ENCODE data around the gene P3H2. TPM values are rescaled to one million over a fixed set of nuclear protein-coding genes. Genes with fewer than 3 reads are reported as not detected.

Gene P3H2
- polyA plus RNA-seq, 1 donor, result 9.3 TPM

- no peaks in the 10 kb centered on the region for H3K4me1 ChIP-seq (ENCODE audit: control insufficient read depth, insufficient read depth, low read length)
- no peak overlapping the region for H3K27ac ChIP-seq (ENCODE audit: low read length)
- no peak overlapping the region for H3K4me3 ChIP-seq (ENCODE audit: low read length)
- peaks cover 2% of the 10 kb centered on the region for H3K27me3 ChIP-seq (ENCODE audit: control insufficient read depth, insufficient read depth, low read length)
- H3K9me3 ChIP-seq (ENCODE audit: control insufficient read depth, low read depth, low read length), result no peaks in the 10 kb centered on the region
- H3K36me3 ChIP-seq (ENCODE audit: control insufficient read depth, insufficient read depth, low read length), result no peaks in the 10 kb centered on the region
- no CpG with 5 or more reads among the region's 1 CpG for WGBS (ENCODE audit: insufficient coverage, low lambda C conversion rate)
- no peak for DNase-seq
Observed at GRCh38 chr3:190127195-190127594, 6.5 kb upstream of the P3H2 start.

- Histone ChIP-seq H3K27me3 (ENCODE audit: control insufficient read depth, insufficient read depth, low read length) (peaks cover 5% of the 10 kb centered on the region), H3K27ac (ENCODE audit: low read length) (no peak overlapping the region), H3K4me1 (ENCODE audit: control insufficient read depth, insufficient read depth, low read length) (peaks cover 6% of the 10 kb centered on the region), H3K36me3 (ENCODE audit: control insufficient read depth, insufficient read depth, low read length) (no peaks in the 10 kb centered on the region), H3K9me3 (ENCODE audit: control insufficient read depth, low read depth, low read length) (peaks cover 2% of the 10 kb centered on the region), H3K4me3 (ENCODE audit: low read length) (no peak overlapping the region)
- no peak for DNase-seq
- WGBS (ENCODE audit: insufficient coverage, low lambda C conversion rate), result 51% methylated on average over 3 of the region's 9 CpGs
Observed at GRCh38 chr3:190125436-190126068, 4.9 kb upstream of the P3H2 start.

GRCh38 chr3:190124067-190124466, 3.4 kb upstream of the P3H2 start:
- no peak for DNase-seq
- peaks cover 2% of the 10 kb centered on the region for H3K9me3 ChIP-seq (ENCODE audit: control insufficient read depth, low read depth, low read length)
- no peaks in the 10 kb centered on the region for H3K36me3 ChIP-seq (ENCODE audit: control insufficient read depth, insufficient read depth, low read length)
- peaks cover 6% of the 10 kb centered on the region for H3K4me1 ChIP-seq (ENCODE audit: control insufficient read depth, insufficient read depth, low read length)
- no peak overlapping the region for H3K4me3 ChIP-seq (ENCODE audit: low read length)
- WGBS (ENCODE audit: insufficient coverage, low lambda C conversion rate), result no CpG with 5 or more reads among the region's 3 CpGs
- H3K27ac ChIP-seq (ENCODE audit: low read length), result no peak overlapping the region
- H3K27me3 ChIP-seq (ENCODE audit: control insufficient read depth, insufficient read depth, low read length), result peaks cover 16% of the 10 kb centered on the region

GRCh38 chr3:190122198-190122771, 1.6 kb upstream of the P3H2 start:
- no peak for DNase-seq
- peaks cover 26% of the 10 kb centered on the region for H3K27me3 ChIP-seq (ENCODE audit: control insufficient read depth, insufficient read depth, low read length)
- H3K36me3 ChIP-seq (ENCODE audit: control insufficient read depth, insufficient read depth, low read length), result no peaks in the 10 kb centered on the region
- H3K9me3 ChIP-seq (ENCODE audit: control insufficient read depth, low read depth, low read length), result peaks cover 2% of the 10 kb centered on the region
- H3K4me1 ChIP-seq (ENCODE audit: control insufficient read depth, insufficient read depth, low read length), result peaks cover 6% of the 10 kb centered on the region
- H3K4me3 ChIP-seq (ENCODE audit: low read length), result no peak overlapping the region
- no peak overlapping the region for H3K27ac ChIP-seq (ENCODE audit: low read length)
- 73% methylated on average over 4 of the region's 8 CpGs for WGBS (ENCODE audit: insufficient coverage, low lambda C conversion rate)

GRCh38 chr3:190121383-190121782, 686 bp upstream of the P3H2 start:
- Histone ChIP-seq H3K9me3 (ENCODE audit: control insufficient read depth, low read depth, low read length) (peaks cover 2% of the 10 kb centered on the region), H3K4me1 (ENCODE audit: control insufficient read depth, insufficient read depth, low read length) (peaks cover 6% of the 10 kb centered on the region), H3K36me3 (ENCODE audit: control insufficient read depth, insufficient read depth, low read length) (no peaks in the 10 kb centered on the region), H3K27me3 (ENCODE audit: control insufficient read depth, insufficient read depth, low read length) (peaks cover 26% of the 10 kb centered on the region), H3K4me3 (ENCODE audit: low read length) (no peak overlapping the region), H3K27ac (ENCODE audit: low read length) (no peak overlapping the region)
- 100% methylated on average over 1 of the region's 12 CpGs for WGBS (ENCODE audit: insufficient coverage, low lambda C conversion rate)
- DNase-seq, result no peak

- 37% methylated on average over 8 of the region's 13 CpGs for WGBS (ENCODE audit: insufficient coverage, low lambda C conversion rate)
- H3K36me3 ChIP-seq (ENCODE audit: control insufficient read depth, insufficient read depth, low read length), result no peaks in the 10 kb centered on the region
- H3K27ac ChIP-seq (ENCODE audit: low read length), result no peak overlapping the region
- peaks cover 26% of the 10 kb centered on the region for H3K27me3 ChIP-seq (ENCODE audit: control insufficient read depth, insufficient read depth, low read length)
- peak overlapping the region; percentile 42 for H3K4me3 ChIP-seq (ENCODE audit: low read length)
- peaks cover 2% of the 10 kb centered on the region for H3K9me3 ChIP-seq (ENCODE audit: control insufficient read depth, low read depth, low read length)
- H3K4me1 ChIP-seq (ENCODE audit: control insufficient read depth, insufficient read depth, low read length), result peaks cover 6% of the 10 kb centered on the region
- no peak for DNase-seq
Observed at GRCh38 chr3:190121061-190121377, 322 bp upstream of the P3H2 start.

- no peak for DNase-seq
- peaks cover 6% of the 10 kb centered on the region for H3K4me1 ChIP-seq (ENCODE audit: control insufficient read depth, insufficient read depth, low read length)
- H3K4me3 ChIP-seq (ENCODE audit: low read length), result peak overlapping the region; percentile 41
- 0% methylated on average over 1 of the region's 9 CpGs for WGBS (ENCODE audit: insufficient coverage, low lambda C conversion rate)
- H3K27me3 ChIP-seq (ENCODE audit: control insufficient read depth, insufficient read depth, low read length), result peaks cover 26% of the 10 kb centered on the region
- H3K9me3 ChIP-seq (ENCODE audit: control insufficient read depth, low read depth, low read length), result peaks cover 2% of the 10 kb centered on the region
- no peak overlapping the region for H3K27ac ChIP-seq (ENCODE audit: low read length)
- H3K36me3 ChIP-seq (ENCODE audit: control insufficient read depth, insufficient read depth, low read length), result no peaks in the 10 kb centered on the region
Observed at GRCh38 chr3:190119461-190120268, 1.0 kb downstream of the P3H2 start.

- H3K36me3 ChIP-seq (ENCODE audit: control insufficient read depth, insufficient read depth, low read length), result no peaks in the 10 kb centered on the region
- H3K27ac ChIP-seq (ENCODE audit: low read length), result no peak overlapping the region
- H3K9me3 ChIP-seq (ENCODE audit: control insufficient read depth, low read depth, low read length), result peaks cover 2% of the 10 kb centered on the region
- H3K27me3 ChIP-seq (ENCODE audit: control insufficient read depth, insufficient read depth, low read length), result peaks cover 26% of the 10 kb centered on the region
- no CpG with 5 or more reads among the region's 3 CpGs for WGBS (ENCODE audit: insufficient coverage, low lambda C conversion rate)
- peaks cover 6% of the 10 kb centered on the region for H3K4me1 ChIP-seq (ENCODE audit: control insufficient read depth, insufficient read depth, low read length)
- no peak overlapping the region for H3K4me3 ChIP-seq (ENCODE audit: low read length)
- DNase-seq, result no peak
Observed at GRCh38 chr3:190118438-190118837, 2.3 kb downstream of the P3H2 start.

GRCh38 chr3:190117981-190118380, 2.7 kb downstream of the P3H2 start:
- WGBS (ENCODE audit: insufficient coverage, low lambda C conversion rate), result no CpG with 5 or more reads among the region's 2 CpGs
- Histone ChIP-seq H3K27ac (ENCODE audit: low read length) (no peak overlapping the region), H3K4me3 (ENCODE audit: low read length) (no peak overlapping the region)

GRCh38 chr3:190116551-190117067, 4.1 kb downstream of the P3H2 start:
- H3K27ac ChIP-seq (ENCODE audit: low read length), result no peak overlapping the region

More at GRCh38 chr3:190117981-190118380, 2.7 kb downstream of the P3H2 start:
- peaks cover 2% of the 10 kb centered on the region for H3K9me3 ChIP-seq (ENCODE audit: control insufficient read depth, low read depth, low read length)
- no peak for DNase-seq
- H3K4me1 ChIP-seq (ENCODE audit: control insufficient read depth, insufficient read depth, low read length), result peaks cover 6% of the 10 kb centered on the region
- H3K36me3 ChIP-seq (ENCODE audit: control insufficient read depth, insufficient read depth, low read length), result no peaks in the 10 kb centered on the region
- peaks cover 26% of the 10 kb centered on the region for H3K27me3 ChIP-seq (ENCODE audit: control insufficient read depth, insufficient read depth, low read length)

More at GRCh38 chr3:190116551-190117067, 4.1 kb downstream of the P3H2 start:
- 85% methylated on average over 2 of the region's 3 CpGs for WGBS (ENCODE audit: insufficient coverage, low lambda C conversion rate)
- peaks cover 26% of the 10 kb centered on the region for H3K27me3 ChIP-seq (ENCODE audit: control insufficient read depth, insufficient read depth, low read length)
- peaks cover 6% of the 10 kb centered on the region for H3K4me1 ChIP-seq (ENCODE audit: control insufficient read depth, insufficient read depth, low read length)
- DNase-seq, result no peak
- H3K36me3 ChIP-seq (ENCODE audit: control insufficient read depth, insufficient read depth, low read length), result no peaks in the 10 kb centered on the region
- no peak overlapping the region for H3K4me3 ChIP-seq (ENCODE audit: low read length)
- peaks cover 2% of the 10 kb centered on the region for H3K9me3 ChIP-seq (ENCODE audit: control insufficient read depth, low read depth, low read length)

All from large intestine (tissue), 3 donors.